GM12878 (cell line): ENCODE data around the gene TRIM77.
"Not testable (repeated sequence)": the region's sequence is repeated elsewhere in the genome, so short reads cannot be mapped to it uniquely, and the experiment has no call there.

ENCODE experiments used
- CEBPB ChIP-seq, 2 experiments: fragments of 150-350 bp in 1 of 2; IDR thresholded peaks; 2 replicates each; pipeline ENCODE4 v1.6.1; 2012 to 2014; ENCODE audit warnings: low read depth in 2 of 2, low read length in 2 of 2, borderline replicate concordance in 1 of 2, inconsistent platforms in 1 of 2
- CTCF ChIP-seq, 3 experiments: IDR thresholded peaks in 2 of 3; conservative IDR thresholded peaks in 1 of 3; 2 replicates each; pipeline ENCODE4 v1.5.1; 2011; ENCODE audit warnings: low read depth in 3 of 3, low read length in 3 of 3, mild to moderate bottlenecking in 3 of 3, control low read depth in 2 of 3, moderate library complexity in 2 of 3, inconsistent platforms in 1 of 3, mixed read lengths in 1 of 3; ENCODE audit not compliant: control insufficient read depth in 2 of 3, insufficient read depth in 1 of 3; ENCODE audit errors: extremely low read depth in 1 of 3
- GABPA ChIP-seq: IDR thresholded peaks from 2 replicates; pipeline ENCODE4 v1.6.1; 2014; ENCODE audit warnings: antibody characterized with exemption, low read depth, mild to moderate bottlenecking, inconsistent platforms
- HDAC2 ChIP-seq: fragments of 200-600 bp; sonication (generic); IDR thresholded peaks from 2 replicates; pipeline ENCODE4 v1.6.1; 2017
- MAX ChIP-seq: IDR thresholded peaks from 2 replicates; pipeline ENCODE4 v1.6.1; 2012; ENCODE audit warnings: low read depth, low read length, improper control_type of control experiment
- RAD51 ChIP-seq: fragments of 450-650 bp; IDR thresholded peaks from 2 replicates; pipeline ENCODE4 v1.6.1; 2016; ENCODE audit warnings: moderate library complexity, mild to moderate bottlenecking, inconsistent platforms
- RFX5 ChIP-seq: IDR thresholded peaks from 2 replicates; pipeline ENCODE4 v1.6.1; 2011; ENCODE audit warnings: low read depth, low read length, improper control_type of control experiment
- SMARCA5 ChIP-seq: fragments of 450-650 bp; IDR thresholded peaks from 2 replicates; pipeline ENCODE4 v1.6.1; 2017; ENCODE audit warnings: mild to moderate bottlenecking
- TAF1 ChIP-seq: IDR thresholded peaks from 2 replicates; pipeline ENCODE4 v1.6.1; 2011; ENCODE audit warnings: mild to moderate bottlenecking, low read depth, low read length, borderline replicate concordance
- TARDBP ChIP-seq: IDR thresholded peaks from 2 replicates; pipeline ENCODE4 v1.6.1; 2016; ENCODE audit warnings: borderline replicate concordance
- USF1 ChIP-seq: IDR thresholded peaks from 2 replicates; pipeline ENCODE4 v1.6.1; 2011; ENCODE audit warnings: borderline replicate concordance, low read depth, mild to moderate bottlenecking, moderate library complexity, mixed read lengths, low read length; ENCODE audit not compliant: insufficient read depth; ENCODE audit errors: extremely low read length
- ZNF274 ChIP-seq: IDR thresholded peaks from one replicate; pipeline ENCODE4 v1.8.0; 2011; ENCODE audit not compliant: insufficient read length, insufficient read depth

- TF ChIP-seq CTCF (IDR thresholded peaks at IDR 0.05 in 2 of 3, conservative IDR thresholded peaks at IDR 0.05 in 1 of 3; ENCODE audit: control insufficient read depth in 2 of 3, extremely low read depth in 1 of 3, insufficient read depth in 1 of 3, low read depth in 3 of 3, low read length in 3 of 3); CEBPB (IDR thresholded peaks at IDR 0.05; ENCODE audit: borderline replicate concordance in 1 of 2, low read depth in 2 of 2, low read length in 2 of 2); USF1; TARDBP; GABPA; TAF1; MAX; RFX5; RAD51; HDAC2; SMARCA5; ZNF274: not testable (repeated sequence)
Observed at GRCh38 chr11:89744158-89744557, 34.1 kb downstream of the TRIM77 start.
